ENCODE measurements around the gene PRAMEF17.
"Not testable (repeated sequence)": the region's sequence is repeated elsewhere in the genome, so short reads cannot be mapped to it uniquely, and the experiment has no call there.

PRAMEF17 gene, protein sequence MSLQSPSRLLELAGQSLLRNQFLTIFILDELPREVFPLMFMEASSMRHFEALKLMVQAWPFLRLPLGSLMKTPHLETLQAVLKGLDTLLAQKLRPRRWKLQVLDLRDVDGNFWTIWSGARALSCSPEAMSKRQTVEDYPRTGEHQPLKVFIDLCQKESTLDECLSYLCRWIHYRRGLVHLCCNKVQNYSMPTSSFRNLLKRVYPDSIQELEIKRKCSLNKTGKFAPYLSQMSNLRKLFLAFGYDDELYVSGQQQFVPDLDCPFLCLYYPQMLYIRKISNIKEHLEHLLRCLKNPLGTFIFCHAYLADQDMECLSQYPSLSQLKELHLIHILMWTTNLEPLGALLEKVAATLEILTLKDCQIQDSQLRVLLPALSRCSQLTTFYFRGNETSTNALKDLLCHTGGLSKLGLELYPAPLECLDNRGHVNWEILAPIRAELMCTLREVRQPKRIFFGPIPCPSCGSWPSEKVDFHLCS

DNA sequence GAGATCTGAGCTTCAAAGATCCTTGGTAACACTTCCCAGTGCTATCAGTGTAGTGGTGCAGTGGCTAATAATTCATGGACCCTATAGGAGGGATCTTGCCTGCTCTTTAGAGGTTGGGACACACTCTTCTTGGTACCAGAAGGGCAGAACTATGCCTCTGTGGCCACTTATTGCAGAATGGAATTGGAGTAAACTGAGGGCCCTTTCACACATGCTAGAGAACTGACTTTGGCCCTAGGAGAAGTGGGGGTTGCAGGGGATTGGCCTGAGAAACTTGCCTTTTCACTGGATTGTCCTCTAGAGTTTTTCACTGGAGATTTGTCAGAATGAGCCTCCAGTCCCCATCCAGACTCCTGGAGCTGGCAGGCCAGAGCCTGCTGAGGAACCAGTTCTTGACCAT, at the start of gene PRAMEF17:
TSS of gene PRAMEF17 (plus strand) at position 301 of the 400 bp plus-strand sequence. CDS start at position 327, 26 bp downstream.
- not testable (repeated sequence) for DNase-seq

DNA sequence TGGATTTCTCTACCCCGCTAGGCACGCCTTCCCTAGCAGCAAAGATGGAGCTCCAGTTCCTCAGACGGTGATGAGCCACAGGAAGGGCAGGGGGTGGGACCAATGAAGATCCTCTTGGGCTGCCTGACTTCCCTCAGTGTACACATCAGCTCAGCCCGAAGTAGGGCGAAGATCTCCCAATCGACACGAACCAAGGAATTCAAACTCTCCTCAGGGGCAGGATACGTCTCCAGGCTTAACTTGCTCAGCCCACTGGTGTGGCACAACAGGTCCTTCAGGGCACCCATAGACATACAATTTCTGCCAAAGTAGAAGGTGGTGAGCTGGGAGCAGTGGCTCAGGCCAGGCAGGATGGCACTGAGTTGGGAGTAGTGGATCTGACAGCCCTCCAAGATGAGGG, 46.9 kb upstream of the PRAMEF17 start:
- not testable (repeated sequence) for DNase-seq

DNA sequence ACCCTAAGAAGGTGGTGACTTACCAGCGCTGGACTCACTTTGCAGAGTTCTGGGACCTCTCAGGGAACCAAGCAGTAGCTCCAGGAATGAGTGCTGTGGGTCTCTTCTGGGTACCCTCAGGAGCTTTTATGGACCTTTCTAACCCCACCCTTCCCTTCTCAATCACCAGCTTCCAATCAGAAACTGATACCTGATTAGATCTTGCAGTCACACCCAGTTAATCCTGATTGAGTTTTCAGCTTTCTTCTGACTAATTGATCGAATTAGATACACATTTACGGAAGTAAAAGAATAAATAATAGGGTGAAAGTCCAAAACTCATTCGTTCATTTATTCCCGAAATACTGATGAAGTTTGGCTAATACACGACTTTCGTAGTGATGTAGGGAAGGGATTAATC, 42.4 kb upstream of the PRAMEF17 start, which contains the start of gene PRAMEF14:
TSS of gene PRAMEF14 (minus strand) at position 101 of the 400 bp plus-strand sequence. CDS start 1,820 bp downstream, outside the sequence.
- DNase-seq, result not testable (repeated sequence)

DNA sequence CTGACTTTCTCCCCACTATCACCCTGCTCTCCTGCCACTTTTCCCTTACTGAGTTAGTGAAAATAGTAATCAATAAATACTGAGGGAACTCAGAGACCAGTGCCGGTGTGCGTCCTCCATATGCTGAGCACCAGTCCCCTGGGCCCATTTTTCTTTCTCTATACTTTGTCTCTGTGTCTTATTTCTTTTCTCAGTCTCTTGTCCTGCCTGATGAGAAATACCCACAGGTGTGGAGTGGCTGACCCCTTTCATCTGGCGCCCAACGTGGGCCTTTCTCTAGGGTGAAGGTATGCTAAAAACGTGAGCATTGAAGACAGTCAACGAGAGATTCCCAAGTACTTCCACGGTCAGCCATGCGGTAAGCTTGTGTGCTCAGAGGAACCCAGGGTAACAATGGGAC, 36.0 kb upstream of the PRAMEF17 start:
- peak; percentile 2 for DNase-seq

DNA sequence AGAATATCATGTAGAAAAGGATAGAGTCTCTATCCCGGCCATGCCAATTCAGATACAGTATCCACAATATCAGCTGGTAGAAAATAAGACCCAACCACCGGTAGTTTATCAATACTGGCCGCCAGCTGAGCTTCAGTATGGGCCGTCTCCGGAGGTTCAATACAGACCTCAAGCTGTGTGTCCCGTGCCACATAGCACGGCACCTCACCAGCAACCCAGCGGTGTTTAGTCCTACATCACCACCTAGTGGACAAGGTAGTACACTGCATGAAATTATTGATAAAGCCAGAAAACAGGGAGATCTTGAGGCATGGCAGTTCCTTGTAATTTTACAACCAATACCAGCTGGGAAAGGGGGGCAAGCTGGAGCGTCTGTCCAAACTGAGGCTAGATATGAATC, 35.0 kb upstream of the PRAMEF17 start:
- not testable (repeated sequence) for DNase-seq

DNA sequence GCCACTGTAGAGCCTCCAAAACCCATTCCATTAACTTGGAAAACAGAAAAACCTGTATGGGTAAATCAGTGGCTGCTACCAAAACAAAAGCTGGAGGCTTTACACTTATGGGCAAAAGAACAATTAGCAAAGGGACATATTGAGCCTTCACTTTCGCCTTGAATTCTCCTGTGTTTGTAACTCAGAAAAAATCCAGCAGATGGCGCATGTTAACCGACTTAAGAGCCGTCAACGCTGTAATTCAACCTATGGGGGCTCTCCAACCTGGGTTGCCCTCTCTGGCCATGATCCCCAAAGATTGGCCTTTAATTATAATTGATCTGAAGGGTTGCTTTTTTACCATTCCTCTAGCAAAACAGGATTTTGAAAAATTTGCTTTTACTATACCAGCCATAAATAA, 32.7 kb upstream of the PRAMEF17 start:
- DNase-seq, result peak; percentile 25

DNA sequence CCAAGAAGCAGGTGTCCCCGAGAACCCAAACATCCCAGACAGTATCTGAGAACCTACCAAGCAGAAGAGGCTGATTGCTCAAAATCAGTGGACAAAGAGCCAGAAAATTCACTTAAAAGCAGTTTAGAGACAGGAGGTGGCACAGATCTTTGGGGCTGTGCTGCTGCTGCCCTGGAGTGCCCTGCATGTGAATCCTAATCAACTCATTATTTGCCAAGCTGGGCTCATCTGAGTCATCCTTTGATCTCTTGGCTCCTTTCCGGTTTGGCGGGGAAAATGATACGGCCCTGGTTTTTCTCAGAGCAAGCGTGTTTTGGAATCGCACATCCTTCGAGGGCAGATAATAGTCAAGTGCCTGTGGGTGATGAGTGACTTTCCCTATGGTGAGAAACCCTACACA, 27.1 kb upstream of the PRAMEF17 start:
- not testable (repeated sequence) for DNase-seq

DNA sequence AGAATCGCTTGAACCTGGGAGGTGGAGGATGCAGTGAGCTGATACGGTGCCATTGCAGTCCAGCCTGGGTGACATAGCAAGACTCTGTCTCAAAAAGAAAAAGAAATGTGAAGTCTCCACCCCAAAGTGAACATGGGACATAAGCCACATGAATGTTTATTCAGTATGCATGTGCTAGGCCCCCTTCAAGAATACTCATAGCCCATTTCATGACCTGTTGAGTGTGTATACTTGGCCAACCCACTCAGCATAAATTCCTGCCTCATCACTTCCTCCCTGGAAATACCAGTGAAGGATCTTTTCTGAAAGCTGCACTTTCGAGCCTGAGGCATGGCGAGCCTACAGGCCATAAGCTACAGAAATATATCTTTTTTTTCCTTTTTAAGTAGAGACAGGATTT, 24.5 kb upstream of the PRAMEF17 start:
- DNase-seq, result not testable (repeated sequence)

DNA sequence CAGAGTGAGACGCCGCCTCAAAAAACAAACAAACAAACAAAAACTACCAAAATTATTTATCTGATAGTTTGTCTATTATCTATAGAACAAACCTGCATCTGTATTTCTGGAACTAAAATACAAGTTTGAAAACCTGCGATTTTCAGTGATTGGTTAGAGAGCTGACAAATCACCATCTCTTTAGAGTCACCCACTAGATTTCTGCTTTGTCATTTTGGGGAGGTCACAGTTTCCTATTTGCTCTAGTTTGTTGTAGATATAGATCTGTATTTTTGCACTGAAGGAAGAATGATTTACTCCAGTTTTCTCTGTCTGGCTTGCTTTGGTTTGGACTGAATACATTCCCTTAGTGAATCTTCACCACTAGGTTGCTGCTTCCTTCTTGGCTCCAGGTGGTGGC, 22.9 kb upstream of the PRAMEF17 start:
- DNase-seq, result not testable (repeated sequence)

DNA sequence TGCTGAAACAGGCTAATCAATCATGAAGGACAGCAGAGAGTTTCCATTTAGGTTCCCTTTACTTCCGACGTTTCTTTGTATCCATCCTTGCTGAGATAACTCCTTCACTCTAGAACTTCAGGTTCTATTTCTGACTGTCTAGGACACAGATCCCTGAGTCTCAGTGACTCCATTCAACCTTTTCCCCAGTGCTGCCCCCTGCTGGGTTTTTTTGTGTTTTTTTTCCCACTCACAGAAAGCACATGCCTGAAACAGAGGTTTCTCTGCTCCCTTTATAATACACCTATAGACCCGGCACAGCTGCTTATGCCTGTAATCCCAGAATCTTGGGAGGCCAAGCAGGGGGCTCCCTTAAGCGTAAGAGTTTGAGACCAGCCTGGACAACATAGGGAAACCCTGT, 20.9 kb upstream of the PRAMEF17 start:
- DNase-seq, result not testable (repeated sequence)

DNA sequence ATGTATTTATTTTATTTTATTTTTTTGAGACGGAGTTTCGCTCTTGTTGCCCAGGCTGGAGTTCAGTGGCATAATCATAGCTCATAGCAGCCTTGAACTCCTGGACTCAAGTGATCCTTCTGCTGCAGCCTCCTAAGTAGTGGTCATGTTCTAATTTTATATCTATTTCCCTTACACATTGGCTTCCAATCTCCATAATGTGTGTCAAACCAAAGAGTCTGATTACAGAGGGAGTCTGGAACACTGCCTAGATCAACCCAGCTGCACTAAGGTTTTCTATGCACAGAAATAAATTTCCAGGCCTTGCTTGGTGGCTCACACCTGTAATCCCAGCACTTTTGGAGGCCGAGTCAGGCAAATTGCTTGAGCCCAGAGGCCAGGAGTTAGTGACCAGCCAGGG, 10.4 kb upstream of the PRAMEF17 start:
- DNase-seq, result not testable (repeated sequence)

DNA sequence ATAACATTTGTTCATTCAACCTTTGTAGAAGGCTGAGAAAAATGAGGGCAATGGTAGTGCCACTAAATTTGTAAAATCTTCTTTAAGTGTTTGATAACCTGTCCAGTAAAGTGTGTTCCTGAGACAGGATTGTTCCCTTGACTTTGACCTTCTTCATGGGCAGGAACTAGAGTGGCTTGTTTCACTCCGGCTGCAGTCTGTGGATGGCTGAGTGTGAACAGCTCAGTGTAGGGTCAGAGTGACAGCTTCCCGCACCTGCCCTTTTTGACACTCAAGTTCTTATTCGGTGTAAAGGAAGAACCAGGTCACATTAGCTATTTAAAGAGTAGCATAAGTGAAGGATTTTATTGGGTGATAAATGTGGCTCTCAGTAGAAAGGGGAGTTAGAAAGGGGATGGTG, 9.1 kb upstream of the PRAMEF17 start:
- DNase-seq, result not testable (repeated sequence)

DNA sequence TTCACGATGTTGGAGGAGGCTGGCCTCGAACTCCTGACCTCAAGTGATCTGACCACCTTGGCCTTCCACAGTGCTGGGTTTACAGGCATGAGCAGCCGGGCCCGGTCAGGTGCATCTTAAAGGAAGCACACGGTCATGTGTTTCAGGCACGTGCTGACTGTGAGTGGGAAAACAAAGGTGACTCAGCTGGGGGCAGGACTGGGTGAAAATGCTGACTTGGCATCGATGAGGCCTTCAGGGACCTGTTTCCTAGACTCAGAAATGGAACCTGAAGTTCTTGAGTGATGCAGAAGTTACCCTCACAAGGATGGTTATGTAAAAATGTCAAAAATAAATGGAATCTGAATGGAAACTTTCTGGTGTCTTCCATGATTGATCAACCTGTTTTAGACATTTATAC, 3.6 kb downstream of the PRAMEF17 start:
- not testable (repeated sequence) for DNase-seq

DNA sequence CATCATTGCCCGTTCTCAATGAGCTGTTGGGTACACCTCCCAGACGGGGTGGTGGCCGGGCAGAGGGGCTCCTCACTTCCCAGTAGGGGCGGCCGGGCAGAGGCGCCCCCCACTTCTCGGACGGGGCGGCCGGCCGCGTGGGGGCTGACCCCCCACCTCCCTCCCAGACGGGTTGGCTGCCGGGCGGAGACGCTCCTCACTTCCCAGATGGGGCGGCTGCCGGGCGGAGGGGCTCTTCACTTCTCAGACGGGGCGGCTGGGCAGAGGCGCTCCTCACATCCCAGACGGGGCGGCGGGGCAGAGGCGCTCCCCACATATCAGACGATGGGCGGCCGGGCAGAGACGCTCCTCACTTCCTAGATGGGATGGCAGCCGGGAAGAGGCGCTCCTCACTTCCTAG, 5.3 kb downstream of the PRAMEF17 start:
- not testable (repeated sequence) for DNase-seq

DNA sequence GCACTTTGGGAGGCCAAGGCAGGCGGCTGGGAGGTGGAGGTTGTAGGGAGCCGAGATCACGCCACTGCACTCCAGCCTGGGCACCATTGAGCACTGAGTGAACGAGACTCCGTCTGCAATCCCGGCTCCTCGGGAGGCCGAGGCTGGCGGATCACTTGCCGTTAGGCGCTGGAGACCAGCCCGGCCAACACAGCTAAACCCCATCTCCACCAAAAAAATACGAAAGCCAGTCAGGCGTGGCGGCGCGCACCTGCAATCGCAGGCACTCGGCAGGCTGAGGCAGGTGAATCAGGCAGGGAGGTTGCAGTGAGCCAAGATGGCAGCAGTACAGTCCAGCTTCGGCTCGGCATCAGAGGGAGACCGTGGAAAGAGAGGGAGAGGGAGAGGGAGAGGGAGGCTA, 5.9 kb downstream of the PRAMEF17 start:
- not testable (repeated sequence) for DNase-seq

DNA sequence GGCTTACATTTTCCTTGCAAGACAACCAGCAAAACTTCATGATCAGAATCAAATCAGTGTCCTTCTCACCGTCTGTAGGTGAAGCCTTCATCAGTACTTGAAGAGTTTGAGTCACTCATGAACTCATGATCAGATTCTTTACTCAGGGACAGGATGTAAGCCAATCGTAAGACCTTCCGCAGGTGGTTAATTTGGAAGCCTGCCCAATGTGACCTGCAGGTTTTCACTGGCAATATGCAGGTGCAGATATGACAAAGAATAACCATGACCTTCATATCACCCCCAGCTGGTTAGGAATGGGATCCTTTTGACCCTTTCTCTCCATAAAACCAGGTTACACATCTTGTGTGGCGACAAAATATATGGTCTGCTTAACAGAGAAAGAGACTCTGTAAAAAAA, 18.4 kb downstream of the PRAMEF17 start:
- DNase-seq, result no peak

DNA sequence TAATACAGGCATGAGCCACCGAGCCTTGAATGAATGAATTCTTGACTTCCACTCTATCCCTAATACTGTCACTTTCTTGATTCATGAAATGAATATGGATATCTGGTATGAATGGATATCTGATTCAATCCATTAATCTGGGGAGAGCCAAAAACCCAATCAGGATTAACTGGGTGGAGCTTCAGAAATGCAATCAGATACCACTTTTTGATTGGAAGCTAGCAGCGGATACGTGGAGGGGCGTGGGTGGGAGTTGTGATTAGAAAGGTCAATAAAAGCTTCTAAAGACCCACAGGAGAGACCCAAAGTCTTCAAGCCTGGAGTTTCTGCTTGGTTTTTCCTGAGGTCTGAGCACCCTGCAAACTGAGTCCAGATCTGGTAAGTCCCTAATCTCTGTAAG, 20.7 kb downstream of the PRAMEF17 start, which contains the start of gene PRAMEF20:
TSS of gene PRAMEF20 (plus strand) at position 301 of the 400 bp plus-strand sequence. CDS start 5,905 bp downstream, outside the sequence.
- DNase-seq, result not testable (repeated sequence)

DNA sequence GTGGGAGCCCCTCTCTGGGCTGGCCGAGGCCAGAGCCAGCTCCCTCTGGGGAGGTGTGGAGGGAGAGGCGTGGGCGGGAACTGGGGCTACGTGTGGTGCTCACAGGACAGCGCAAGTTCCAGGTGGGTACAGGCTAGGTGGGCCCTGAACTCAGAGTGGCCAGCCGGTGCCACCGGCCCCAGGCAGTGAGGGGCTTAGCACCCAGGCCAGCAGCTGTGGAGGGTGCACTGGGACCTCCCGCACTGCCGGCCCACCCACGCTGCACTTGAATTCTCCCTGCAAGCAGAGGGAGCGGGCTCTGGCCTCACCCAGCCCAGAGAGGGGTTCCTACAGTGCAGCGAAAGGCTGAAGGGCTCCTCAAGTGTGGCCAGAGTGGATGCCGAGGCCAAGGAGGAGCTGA, 41.1 kb downstream of the PRAMEF17 start:
- DNase-seq, result no peak

DNA sequence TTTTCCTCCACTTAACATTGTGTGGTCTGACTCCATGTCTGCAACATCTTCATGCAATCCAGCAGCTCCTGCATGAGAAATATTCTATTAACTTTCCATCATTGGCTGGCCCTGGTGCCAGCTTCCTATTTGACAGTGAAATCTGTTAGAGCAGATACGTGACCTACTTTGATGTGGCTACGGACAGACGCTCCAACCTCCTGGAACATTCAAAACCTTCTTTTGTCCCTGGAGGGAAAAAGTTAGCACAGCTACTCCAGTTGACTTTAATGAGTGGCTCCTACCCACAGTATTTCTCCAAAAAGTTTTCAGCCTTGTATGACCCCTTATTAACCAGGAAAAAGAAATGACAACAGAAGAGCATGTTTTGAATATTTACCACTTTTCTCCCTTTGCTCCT, 42.8 kb downstream of the PRAMEF17 start:
- no peak for DNase-seq

DNA sequence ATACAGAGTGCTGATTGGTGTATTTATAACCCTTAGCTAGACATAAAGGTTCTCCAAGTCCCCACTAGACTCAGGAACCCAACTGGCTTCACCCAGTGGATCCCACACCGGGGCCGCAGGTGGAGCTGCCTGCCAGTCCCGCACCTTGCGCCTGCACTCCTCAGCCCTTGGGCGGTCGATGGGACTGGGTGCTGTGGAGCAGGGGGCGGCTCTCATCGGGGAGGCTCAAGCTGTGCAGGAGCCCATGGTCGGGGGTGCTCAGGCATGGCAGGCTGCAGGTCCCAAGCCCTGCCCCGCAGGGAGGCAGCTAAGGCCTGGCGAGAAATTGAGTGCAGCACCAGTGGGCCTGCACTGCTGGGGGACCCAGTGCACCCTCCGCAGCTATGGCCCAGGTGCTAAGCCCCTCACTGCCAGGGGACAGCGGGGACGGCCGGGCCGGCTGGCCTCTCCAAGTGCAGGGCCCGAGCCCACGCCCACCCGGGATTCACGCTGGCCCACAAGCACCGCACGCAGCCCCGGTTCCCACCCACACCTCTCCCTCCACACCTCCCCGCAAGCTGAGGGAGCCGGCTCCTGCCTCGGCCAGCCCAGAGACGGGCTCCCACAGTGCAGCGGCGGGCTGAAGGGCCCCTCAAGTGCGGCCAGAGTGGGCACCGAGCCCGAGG, 44.4 kb downstream of the PRAMEF17 start:
- not testable (repeated sequence) for DNase-seq

DNA sequence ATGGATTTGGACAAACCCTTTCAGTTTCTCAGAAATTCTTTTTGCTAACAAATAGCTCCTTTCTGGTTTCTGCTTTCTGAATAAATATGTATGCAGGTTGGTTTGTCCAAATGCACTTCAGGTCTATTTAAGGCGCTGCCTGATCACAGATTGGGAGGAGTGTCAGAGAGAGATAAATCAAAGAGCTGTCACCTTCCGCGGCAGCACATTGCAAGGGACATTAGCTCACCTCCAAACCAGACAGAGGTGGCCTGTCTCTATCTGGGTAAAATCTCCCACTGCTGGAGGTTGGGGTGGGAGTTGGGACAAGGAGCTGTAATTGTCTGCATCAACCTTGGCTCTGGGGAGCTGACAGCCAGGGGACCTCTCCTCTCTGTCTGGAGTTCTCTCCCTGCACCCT, 46.0 kb downstream of the PRAMEF17 start:
- DNase-seq, result no peak

DNA sequence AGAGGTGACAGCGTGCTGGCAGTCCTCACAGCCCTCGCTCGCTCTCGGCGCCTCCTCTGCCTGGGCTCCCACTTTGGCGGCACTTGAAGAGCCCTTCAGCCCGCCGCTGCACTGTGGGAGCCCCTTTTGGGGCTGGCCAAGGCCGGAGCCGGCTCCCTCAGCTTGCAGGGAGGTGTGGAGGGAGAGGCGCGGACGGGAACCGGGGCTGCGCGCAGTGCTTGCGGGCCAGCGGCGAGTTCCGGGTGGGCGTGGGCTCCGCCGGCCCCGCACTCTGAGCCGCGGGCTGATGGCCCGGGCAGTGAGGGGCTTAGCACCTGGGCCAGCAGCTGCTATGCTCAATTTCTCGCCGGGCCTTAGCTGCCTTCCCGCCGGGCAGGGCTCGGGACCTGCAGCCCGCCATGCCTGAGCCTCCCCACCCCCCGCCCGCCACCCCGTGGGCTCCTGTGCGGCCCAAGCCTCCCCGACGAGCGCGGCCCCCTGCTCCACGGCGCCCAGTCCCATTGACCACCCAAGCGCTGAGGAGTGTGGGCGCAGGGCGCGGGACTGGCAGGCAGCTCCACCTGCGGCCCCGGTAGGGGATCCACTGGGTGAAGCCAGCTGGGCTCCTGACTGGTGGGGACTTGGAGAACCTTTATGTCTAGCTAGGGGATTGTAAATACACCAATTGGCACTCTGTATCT, 49.8 kb downstream of the PRAMEF17 start:
- not testable (repeated sequence) for DNase-seq

All from fibroblast of skin of right biceps (primary cell).